HFFc6 (cell line): ENCODE measurements around the gene CACNA1C. TPM values are rescaled to one million over a fixed set of nuclear protein-coding genes. Genes with fewer than 3 reads are reported as not detected.

Source experiments
- DNase-seq: peaks from one replicate; pipeline ENCODE4 v3.0.0-alpha.2; 2018
- H3K27ac Mint-ChIP-seq: 2 replicates; pipeline ENCODE4 v1.8.0; 2020; ENCODE audit warnings: mild to moderate bottlenecking, mixed read lengths
- H3K27me3 Mint-ChIP-seq: 2 replicates; pipeline ENCODE4 v1.8.0; 2021; ENCODE audit warnings: mild to moderate bottlenecking, moderate library complexity, mixed read lengths; ENCODE audit not compliant: insufficient read depth
- H3K36me3 Mint-ChIP-seq: 2 replicates; pipeline ENCODE4 v1.8.0; 2021; ENCODE audit warnings: low read depth, mixed read lengths
- H3K4me1 Mint-ChIP-seq: 2 replicates; pipeline ENCODE4 v1.8.0; 2020; ENCODE audit warnings: low read depth, mixed read lengths
- H3K4me3 Mint-ChIP-seq: 2 replicates; pipeline ENCODE4 v1.8.0; 2020; ENCODE audit warnings: mild to moderate bottlenecking, moderate library complexity, mixed read lengths
- H3K9me3 Mint-ChIP-seq: 2 replicates; pipeline ENCODE4 v1.8.0; 2020; ENCODE audit warnings: mild to moderate bottlenecking, mixed read lengths
- CTCF ChIP-seq: fragments of 200-600 bp; sonication (generic); IDR thresholded peaks from 2 replicates; pipeline ENCODE4 v1.5.0; 2021; ENCODE audit warnings: antibody characterized with exemption, mild to moderate bottlenecking
- total RNA-seq, 6 experiments: library from RNA; stranded (reverse); fragmentation: NEBNext Ultra II Directional; extraction: Animal tissue kit (Norgen Biotek cat#: 25700); gene quantifications; 2 replicates in 1 of 6; 3 replicates in 5 of 6; pipeline ENCODE4 v1.2.3, GENCODE V29; 2021

CACNA1C gene
- total RNA-seq, 6 experiments from 2014 or later: 6.7 to 11.5 (median 10.6) TPM

- DNase-seq: no peak
- peaks cover 67% of the 10 kb centered on the region for H3K4me1 Mint-ChIP-seq
- no peaks in the 10 kb centered on the region for H3K9me3 Mint-ChIP-seq
- H3K4me3 Mint-ChIP-seq: no peak overlapping the region
- TF ChIP-seq CTCF: no peak
- H3K27ac Mint-ChIP-seq: peak overlapping the region; percentile 96
- 0 out of 2 replicates have a peak, but pooled peaks cover 4% of the 10 kb centered on the region for H3K36me3 Mint-ChIP-seq
- peaks cover 4% of the 10 kb centered on the region; the same call in 1 of the 2 replicates for H3K27me3 Mint-ChIP-seq
These were observed 248.1 kb downstream of the CACNA1C start for GRCh38 chr12:2300886-2301285.

DNA sequence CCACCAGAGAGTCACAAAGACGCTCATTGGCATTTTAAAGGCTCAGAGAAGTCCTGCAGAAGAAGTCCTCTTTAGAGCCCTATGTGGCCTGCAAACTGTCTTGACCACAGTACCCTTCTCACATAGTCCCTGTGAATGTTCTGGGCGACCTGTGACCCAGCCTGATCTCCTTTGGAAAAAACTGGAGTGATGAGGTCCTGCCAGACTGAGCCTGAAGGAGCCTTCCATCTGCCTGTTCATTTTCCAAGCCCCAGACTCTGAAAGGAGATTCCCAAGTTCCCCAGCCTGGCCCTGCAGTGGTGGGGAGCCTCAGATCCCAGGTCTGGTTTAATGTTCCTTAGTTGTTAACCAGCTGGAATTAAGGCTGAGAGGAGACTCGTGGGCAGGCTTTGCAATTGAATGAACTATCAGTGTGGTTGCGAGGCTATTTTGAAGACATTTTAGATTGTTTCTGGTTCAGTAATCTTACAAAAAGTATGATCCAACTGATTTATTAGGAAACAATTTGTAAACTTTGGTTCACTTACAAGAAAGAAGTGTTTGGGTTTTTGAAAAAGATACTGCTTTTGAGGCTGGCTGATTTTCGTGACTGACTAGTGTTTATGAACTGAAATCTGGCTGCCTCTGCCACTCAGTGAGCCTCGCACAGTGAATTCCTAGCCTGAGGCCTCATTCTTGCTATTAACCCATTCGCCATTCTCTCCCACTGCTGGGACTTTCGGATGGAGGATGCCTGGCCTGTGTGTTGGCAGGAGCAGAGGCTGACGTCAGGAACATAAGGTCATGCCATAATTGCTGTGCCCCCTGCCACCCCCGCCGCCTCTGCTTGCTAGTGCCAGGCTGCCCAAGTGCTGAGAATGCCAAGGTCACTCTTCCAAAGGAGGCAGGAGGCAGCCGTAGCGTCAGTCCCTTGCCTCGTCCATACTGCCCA lies 249.0 kb downstream of the CACNA1C start:
- Mint-ChIP-seq H3K9me3 (no peaks in the 10 kb centered on the region), H3K4me3 (peak overlapping the region; percentile 78), H3K27ac (peak overlapping the region; percentile 96), H3K27me3 (peaks cover 4% of the 10 kb centered on the region; the same call in 1 of the 2 replicates), H3K36me3 (0 out of 2 replicates have a peak, but pooled peaks cover 4% of the 10 kb centered on the region), H3K4me1 (peaks cover 66% of the 10 kb centered on the region)
- peak; percentile 84 for DNase-seq
- TF ChIP-seq CTCF: no peak

DNA sequence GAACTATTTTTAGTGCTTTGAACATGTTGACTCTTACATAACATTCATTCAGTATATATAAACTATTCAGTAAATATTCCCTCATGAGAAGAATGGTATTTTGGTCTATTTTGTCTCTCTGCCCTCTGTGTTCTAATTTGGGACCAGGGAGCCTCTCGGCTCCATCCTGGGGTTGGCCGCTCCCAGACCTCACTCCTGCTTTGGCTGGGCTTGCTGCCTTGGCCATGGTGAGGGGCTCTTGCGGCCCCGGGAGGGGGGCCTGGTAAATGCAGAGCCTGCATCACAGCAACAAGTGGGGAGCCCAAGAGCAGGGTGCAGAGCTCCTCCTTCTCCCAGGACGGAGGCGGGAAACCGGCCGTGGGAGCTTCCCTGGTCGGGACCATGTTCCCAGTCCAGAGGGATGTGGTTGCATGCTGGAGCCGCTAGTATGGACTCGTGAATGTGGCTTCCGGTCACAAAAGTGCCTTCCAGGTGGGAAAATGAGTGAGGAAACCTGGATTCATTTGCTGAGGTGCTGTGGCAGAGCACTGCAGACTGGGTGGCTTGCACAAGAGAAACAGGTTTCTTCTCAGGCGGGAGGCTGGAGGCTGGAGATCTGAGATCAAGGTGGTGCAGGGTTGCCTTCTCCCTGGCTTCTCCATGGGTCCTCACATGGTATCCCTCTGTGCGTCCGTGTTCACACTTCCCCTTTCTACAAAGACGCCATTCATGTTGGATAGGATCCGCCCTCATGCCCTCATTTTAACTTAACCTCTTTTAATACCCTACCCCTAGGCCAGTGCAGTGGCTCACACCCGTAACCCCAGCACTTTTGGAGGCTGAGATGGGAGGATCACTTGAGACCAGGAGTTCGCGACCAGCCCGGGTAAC lies 250.2 kb downstream of the CACNA1C start:
- H3K4me1 Mint-ChIP-seq: peaks cover 64% of the 10 kb centered on the region

DNA sequence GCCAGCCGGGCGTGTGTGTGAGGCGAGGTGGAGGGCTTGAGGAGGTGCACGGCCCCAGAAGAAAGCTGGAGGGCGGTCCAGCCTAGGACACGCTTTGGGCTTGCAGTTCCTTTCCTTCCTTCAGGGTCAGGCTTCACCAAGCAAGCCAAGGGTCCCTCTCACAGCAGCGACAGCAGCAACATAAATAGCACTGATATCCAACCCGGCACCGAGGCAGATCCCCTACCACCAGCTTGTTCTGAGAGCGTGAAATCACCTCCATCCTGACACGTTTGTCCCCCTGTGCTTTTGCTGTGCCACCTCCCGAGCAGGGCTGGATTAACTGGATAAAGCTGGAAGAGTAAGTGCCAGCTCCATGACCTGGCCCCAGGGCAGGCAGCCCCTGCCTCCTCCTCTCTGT lies 251.4 kb downstream of the CACNA1C start:
- Mint-ChIP-seq H3K27me3 (peaks cover 4% of the 10 kb centered on the region; the same call in 1 of the 2 replicates), H3K9me3 (peaks cover 4% of the 10 kb centered on the region; the same call in 1 of the 2 replicates), H3K36me3 (peaks cover 9% of the 10 kb centered on the region), H3K4me1 (peaks cover 65% of the 10 kb centered on the region), H3K4me3 (no peak overlapping the region), H3K27ac (no peak overlapping the region)
- no peak for TF ChIP-seq CTCF
- DNase-seq: no peak

More for the DNA sequence above, 250.2 kb downstream of the CACNA1C start:
- H3K36me3 Mint-ChIP-seq: no peaks in the 10 kb centered on the region
- peaks cover 4% of the 10 kb centered on the region; the same call in 1 of the 2 replicates for H3K27me3 Mint-ChIP-seq
- no peaks in the 10 kb centered on the region for H3K9me3 Mint-ChIP-seq
- H3K27ac Mint-ChIP-seq: peak overlapping the region; percentile 96
- TF ChIP-seq CTCF: no peak
- H3K4me3 Mint-ChIP-seq: peak overlapping the region; percentile 78
- DNase-seq: no peak

DNA sequence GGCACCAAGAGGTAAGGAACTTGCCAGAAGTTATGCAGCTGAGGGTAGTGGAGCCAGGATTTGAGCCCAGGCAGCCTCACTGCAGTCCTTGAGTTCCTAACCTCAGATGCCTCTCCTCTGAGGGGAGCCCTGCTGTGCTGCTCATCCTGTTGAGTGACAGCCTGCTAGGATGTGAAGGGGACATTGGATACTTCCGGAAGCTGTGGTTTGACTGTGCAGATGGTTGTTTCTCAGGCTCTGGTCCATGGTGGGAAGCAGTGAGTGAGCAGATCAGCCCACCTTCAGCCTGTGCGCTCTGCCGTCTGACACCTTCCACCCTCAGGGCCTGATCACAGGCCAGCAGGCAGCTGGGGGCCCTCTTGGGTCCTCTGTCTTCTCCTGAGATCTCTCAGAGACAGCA lies 253.2 kb downstream of the CACNA1C start:
- Mint-ChIP-seq H3K9me3 (peaks cover 4% of the 10 kb centered on the region; the same call in 1 of the 2 replicates), H3K4me1 (peaks cover 65% of the 10 kb centered on the region), H3K27ac (peak overlapping the region; percentile 17; the same call in 1 of the 2 replicates), H3K36me3 (peaks cover 9% of the 10 kb centered on the region), H3K4me3 (no peak overlapping the region), H3K27me3 (peaks cover 4% of the 10 kb centered on the region; the same call in 1 of the 2 replicates)
- TF ChIP-seq CTCF: no peak
- DNase-seq: no peak
